Duodenal mucosa (tissue), 2 donors: ENCODE data around the gene PSD.

ENCODE experiments used
- H3K27ac ChIP-seq: one replicate; pipeline ENCODE4 v1.7.0; 2013; ENCODE audit warnings: low read depth, low read length
- H3K27me3 ChIP-seq, 2 donors: one replicate each; pipeline ENCODE4 v1.7.0; 2013; ENCODE audit warnings: low read length in 2 of 2, control low read depth in 1 of 2; ENCODE audit not compliant: insufficient read depth in 2 of 2, control insufficient read depth in 1 of 2
- H3K36me3 ChIP-seq, 2 donors: one replicate each; pipeline ENCODE4 v1.7.0; 2013; ENCODE audit warnings: low read length in 2 of 2, control low read depth in 1 of 2; ENCODE audit not compliant: insufficient read depth in 2 of 2, control insufficient read depth in 1 of 2
- H3K4me1 ChIP-seq, 2 donors: one replicate each; pipeline ENCODE4 v1.7.0; 2013; ENCODE audit warnings: low read length in 2 of 2, control low read depth in 1 of 2; ENCODE audit not compliant: insufficient read depth in 2 of 2, control insufficient read depth in 1 of 2
- H3K4me3 ChIP-seq, 2 donors: one replicate each; pipeline ENCODE4 v1.7.0; 2013; ENCODE audit warnings: low read length in 2 of 2, low read depth in 1 of 2
- H3K9ac ChIP-seq, 2 donors: one replicate each; pipeline ENCODE4 v1.7.0; 2013; ENCODE audit warnings: low read length in 2 of 2, low read depth in 1 of 2
- H3K9me3 ChIP-seq, 2 donors: one replicate each; pipeline ENCODE4 v1.7.0; 2013; ENCODE audit warnings: low read length in 2 of 2, control low read depth in 1 of 2; ENCODE audit not compliant: control insufficient read depth in 1 of 2

Gene PSD

DNA sequence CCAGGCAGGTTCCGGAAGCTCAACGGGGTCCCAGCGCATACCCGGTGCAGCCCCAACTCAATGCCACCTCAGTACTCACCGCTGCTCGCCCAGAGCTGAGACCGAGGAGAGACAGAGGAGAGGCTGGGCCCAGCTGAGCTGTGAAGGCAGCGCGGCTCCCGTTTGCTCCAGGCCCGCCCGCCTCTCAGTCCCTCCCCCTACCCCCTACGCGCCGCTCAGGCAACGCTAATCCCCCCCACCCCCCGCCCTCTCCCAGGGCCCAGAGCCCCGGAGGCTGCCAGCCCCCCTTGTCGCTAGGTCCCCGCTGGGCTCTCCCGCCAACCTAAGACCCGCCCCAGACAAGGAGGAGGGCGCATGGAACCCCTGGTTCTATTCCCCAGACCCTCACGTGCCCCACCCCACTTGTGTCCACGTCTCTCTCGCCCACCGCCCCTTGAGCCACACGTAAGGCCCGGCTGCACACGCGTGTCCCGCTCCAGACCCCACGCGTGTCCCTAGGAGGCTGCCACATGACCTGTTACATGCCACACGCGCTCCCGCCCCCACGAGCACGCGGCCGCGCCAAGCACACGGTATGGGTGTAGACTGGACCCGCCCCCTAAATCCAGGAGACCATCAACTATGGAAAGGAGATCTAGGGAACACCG lies at the start of gene PSD:
PSD (minus strand) TSS at position 164 of the 647 bp plus-strand sequence. CDS start 1,747 bp downstream, outside the sequence.
- peaks cover 3 to 5% of the 10 kb centered on the region in 2 donors for H3K36me3 ChIP-seq
- H3K4me3 ChIP-seq: peak within 1 kb of the TSS; percentile 77 to 93
- peaks cover 7 to 11% of the 10 kb centered on the region in 2 donors for H3K27me3 ChIP-seq
- H3K27ac ChIP-seq: no peak within 1 kb of the TSS
- peak within 1 kb of the TSS in 1 of 2 donors; percentile 64 for H3K9ac ChIP-seq
- no peaks in the 10 kb centered on the region for H3K9me3 ChIP-seq
- peaks cover 31 to 35% of the 10 kb centered on the region in 2 donors for H3K4me1 ChIP-seq

DNA sequence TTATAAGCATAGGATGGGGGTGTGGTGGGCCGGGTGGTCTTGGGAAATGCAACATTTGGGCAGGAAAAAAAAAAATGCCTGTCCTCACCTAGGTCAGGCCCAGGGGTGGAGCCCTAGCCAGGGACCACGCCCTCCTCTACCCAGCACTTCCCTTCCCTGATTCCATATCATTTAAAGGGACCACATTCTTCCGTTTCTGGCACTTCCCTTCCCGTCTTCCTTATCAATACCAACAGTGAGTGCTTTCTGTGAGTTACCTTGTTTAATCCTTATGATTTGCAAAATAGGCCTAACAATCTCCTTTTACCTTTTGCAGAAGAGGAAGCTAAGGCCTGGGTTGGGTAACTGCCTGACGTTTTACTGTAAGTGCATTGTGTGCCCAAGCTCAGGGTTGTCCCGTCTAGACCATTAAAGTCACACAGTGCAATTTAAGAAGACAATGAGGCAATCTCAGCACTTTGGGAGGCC lies 49.4 kb upstream of the PSD start:
- Histone ChIP-seq H3K27ac (no peak overlapping the region), H3K4me1 (peaks cover 7 to 9% of the 10 kb centered on the region in 2 donors), H3K27me3 (no peaks in the 10 kb centered on the region), H3K36me3 (no peaks in the 10 kb centered on the region), H3K9ac (no peak overlapping the region), H3K4me3 (peak overlapping the region; percentile 43 to 50), H3K9me3 (no peaks in the 10 kb centered on the region)

- Histone ChIP-seq H3K36me3 (no peaks in the 10 kb centered on the region), H3K4me3 (no peak overlapping the region), H3K27me3 (no peaks in the 10 kb centered on the region), H3K4me1 (peaks cover 14% of the 10 kb centered on the region in 2 donors), H3K9ac (no peak overlapping the region), H3K27ac (no peak overlapping the region), H3K9me3 (no peaks in the 10 kb centered on the region)
Observed at GRCh38 chr10:102467318-102467717, 48.7 kb upstream of the PSD start.

- Histone ChIP-seq H3K9me3 (no peaks in the 10 kb centered on the region), H3K4me3 (no peak overlapping the region), H3K27ac (no peak overlapping the region), H3K4me1 (peaks cover 23 to 25% of the 10 kb centered on the region in 2 donors), H3K9ac (no peak overlapping the region), H3K36me3 (no peaks in the 10 kb centered on the region), H3K27me3 (no peaks in the 10 kb centered on the region)
Observed at GRCh38 chr10:102465466-102465865, 46.9 kb upstream of the PSD start.

- Histone ChIP-seq H3K27ac (no peak overlapping the region), H3K27me3 (no peaks in the 10 kb centered on the region), H3K4me3 (no peak overlapping the region), H3K9ac (no peak overlapping the region), H3K36me3 (no peaks in the 10 kb centered on the region), H3K9me3 (no peaks in the 10 kb centered on the region), H3K4me1 (peaks cover 23 to 25% of the 10 kb centered on the region in 2 donors)
Observed at GRCh38 chr10:102463983-102464382, 45.4 kb upstream of the PSD start.

DNA sequence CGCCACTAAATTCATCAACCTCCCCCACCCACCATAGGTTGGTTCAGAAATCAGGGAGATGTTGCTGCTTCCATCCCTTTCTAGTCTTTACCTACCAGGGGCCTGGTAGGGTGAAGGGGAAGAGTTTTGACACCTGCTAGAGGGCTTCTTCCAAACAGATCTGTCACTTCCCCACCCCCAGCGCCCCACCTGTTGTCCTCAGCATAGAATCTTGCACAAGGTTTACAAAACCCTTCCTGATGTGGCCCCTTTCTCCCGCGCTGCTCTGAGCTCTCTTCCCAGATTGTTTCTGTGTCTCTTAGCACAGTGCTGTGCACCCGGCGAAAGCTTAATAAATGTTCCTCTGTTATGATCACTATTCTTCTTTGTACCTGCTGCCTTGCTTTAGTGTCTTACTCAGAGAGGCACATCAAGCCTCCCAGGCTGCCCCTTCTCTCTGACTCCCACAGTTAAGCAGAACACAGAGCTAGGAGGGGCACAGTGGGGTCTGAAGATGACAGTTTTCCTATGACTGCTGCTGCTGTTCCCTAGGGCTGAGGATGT lies 44.0 kb upstream of the PSD start:
- H3K9ac ChIP-seq: peak overlapping the region; percentile 1 to 30
- no peak overlapping the region for H3K27ac ChIP-seq
- no peaks in the 10 kb centered on the region for H3K27me3 ChIP-seq
- peak overlapping the region; percentile 23 to 50 for H3K4me3 ChIP-seq
- H3K9me3 ChIP-seq: no peaks in the 10 kb centered on the region
- peaks cover 23 to 25% of the 10 kb centered on the region in 2 donors for H3K4me1 ChIP-seq
- no peaks in the 10 kb centered on the region for H3K36me3 ChIP-seq

DNA sequence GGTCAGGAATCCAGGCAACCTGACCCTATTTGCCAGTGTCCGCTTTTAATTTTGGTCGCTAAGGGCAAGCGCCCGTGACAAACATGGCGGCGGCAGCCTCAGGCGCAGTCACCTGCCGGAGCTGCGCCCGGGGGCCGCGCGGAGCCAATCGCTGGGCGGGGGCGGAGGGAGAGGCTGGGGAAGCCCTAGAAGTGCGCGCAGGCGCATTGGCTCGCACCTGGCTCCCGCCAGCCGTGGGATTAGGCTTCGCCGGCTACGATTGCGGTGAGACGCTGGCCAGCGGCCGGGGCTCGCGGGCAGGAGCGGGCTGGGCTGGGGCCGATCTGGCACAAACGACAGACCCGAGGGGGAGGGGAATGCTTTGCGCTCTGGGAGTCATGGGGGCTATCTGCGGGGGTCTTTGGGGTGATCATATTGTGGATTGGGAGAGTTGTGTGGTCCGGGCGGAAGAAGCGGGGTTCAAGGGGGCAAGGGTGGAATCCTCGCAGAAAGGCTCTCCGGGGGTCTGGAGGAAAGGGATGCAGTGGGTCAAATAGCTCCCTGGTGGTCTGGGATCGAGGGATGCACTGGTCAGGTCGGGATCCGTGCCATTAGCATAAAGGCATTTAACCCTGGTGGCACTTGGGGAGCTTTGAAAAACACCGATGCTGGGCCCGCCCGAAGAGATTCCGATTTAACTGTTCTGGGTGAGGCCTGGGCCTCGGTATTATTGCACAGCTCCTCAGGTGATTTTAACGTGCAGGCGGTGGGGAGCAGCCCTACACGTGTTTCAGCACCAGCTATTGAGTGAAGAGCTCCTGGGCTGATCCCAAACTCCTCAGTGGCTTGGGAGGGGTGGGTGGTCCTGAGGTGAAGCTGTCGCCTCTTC lies 42.8 kb upstream of the PSD start:
- Histone ChIP-seq H3K27ac (no peak overlapping the region), H3K4me1 (peaks cover 23 to 25% of the 10 kb centered on the region in 2 donors), H3K9me3 (no peaks in the 10 kb centered on the region), H3K36me3 (peaks cover 0 to under 1% of the 10 kb centered on the region in 2 donors), H3K9ac (peak overlapping the region; percentile 71), H3K4me3 (peak overlapping the region; percentile 76 to 87), H3K27me3 (no peaks in the 10 kb centered on the region)

DNA sequence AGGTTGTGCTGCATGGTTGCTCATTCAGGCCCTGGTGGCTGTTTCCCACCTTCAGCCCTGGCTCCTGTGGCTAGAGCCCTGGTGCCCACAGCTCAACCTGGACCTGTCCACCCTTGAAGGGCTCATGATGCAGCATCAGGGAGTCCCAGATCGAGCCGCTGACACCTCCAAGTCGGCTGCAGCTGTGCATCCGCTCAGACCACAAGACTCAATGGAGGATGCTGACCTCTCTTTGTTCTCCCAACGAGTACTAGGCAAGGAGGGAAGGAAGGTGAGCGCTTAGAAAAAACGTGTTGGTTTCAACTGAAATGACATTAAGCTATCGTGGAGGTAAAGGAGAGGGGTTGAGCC lies 42.2 kb upstream of the PSD start:
- Histone ChIP-seq H3K27ac (no peak overlapping the region), H3K27me3 (no peaks in the 10 kb centered on the region), H3K9ac (peak overlapping the region; percentile 65 to 71), H3K36me3 (peaks cover 0 to 7% of the 10 kb centered on the region in 2 donors), H3K4me1 (peaks cover 23 to 25% of the 10 kb centered on the region in 2 donors), H3K9me3 (no peaks in the 10 kb centered on the region), H3K4me3 (peak overlapping the region; percentile 76 to 87)

- peaks cover 20 to 21% of the 10 kb centered on the region in 2 donors for H3K4me1 ChIP-seq
- H3K27me3 ChIP-seq: no peaks in the 10 kb centered on the region
- no peak overlapping the region for H3K9ac ChIP-seq
- H3K27ac ChIP-seq: no peak overlapping the region
- H3K9me3 ChIP-seq: no peaks in the 10 kb centered on the region
- H3K36me3 ChIP-seq: peaks cover 0 to 9% of the 10 kb centered on the region in 2 donors
- no peak overlapping the region for H3K4me3 ChIP-seq
Observed at GRCh38 chr10:102458656-102459055, 40.1 kb upstream of the PSD start.
